GM12878 (cell line): ENCODE data around the gene CALHM3. TPM values are rescaled to one million over a fixed set of nuclear protein-coding genes. Genes with fewer than 3 reads are reported as not detected.
"Not testable (repeated sequence)": the region's sequence is repeated elsewhere in the genome, so short reads cannot be mapped to it uniquely, and the experiment has no call there.

Source experiments
- ATAC-seq: fragments of 200-7000 bp; cut with Tn5 transposase; 3 replicates; pipeline ENCODE4 v1.9.1; 2020; ENCODE audit warnings: mild to moderate bottlenecking, moderate library complexity
- BruUV-seq: library from RNA; stranded (reverse); fragments of 400-500 nt; replicated peaks from 2 replicates; lab custom pipeline; 2021; lab: Mats Ljungman, UMichigan
- CTCF ChIA-PET: fragments of 300-600 bp; sonication (Branson Sonifier 250); formaldehyde crosslinking; extraction: SDS; loops from one replicate; lab custom pipeline; 2021; ENCODE audit warnings: inconsistent platforms; lab: Yijun Ruan, JAX
- POLR2A ChIA-PET: fragments of 350-600 bp; formaldehyde crosslinking; extraction: SDS; loops from one replicate; lab custom pipeline; 2021; ENCODE audit warnings: inconsistent platforms; lab: Charles Lee
- RAD21 ChIA-PET: fragments of 300-600 bp; sonication (Branson Sonifier 250); formaldehyde crosslinking; loops from one replicate; lab custom pipeline; 2023; ENCODE audit warnings: antibody characterized with exemption; ENCODE audit not compliant: unreplicated experiment; lab: Charles Lee
- SMC1A ChIA-PET: fragments of 300-600 bp; sonication (Branson Sonifier 250); formaldehyde crosslinking; loops from one replicate; lab custom pipeline; 2023; ENCODE audit not compliant: unreplicated experiment, uncharacterized antibody; lab: Charles Lee
- DNase-seq: peaks from one replicate; pipeline ENCODE4 v3.0.0-alpha.2; 2011; ENCODE audit warnings: low read depth, low spot score
- FAIRE-seq: peaks from 3 replicates; lab custom pipeline; 2011; peaks lifted over from hg19 to GRCh38; lab: Jason Lieb, UNC
- H2AFZ ChIP-seq: 2 replicates; pipeline ENCODE4 v1.6.0; 2011; ENCODE audit warnings: low read depth, low read length, control low read depth; ENCODE audit not compliant: control insufficient read depth
- H3K27ac ChIP-seq: 2 replicates; pipeline ENCODE4 v1.5.1; 2011; ENCODE audit warnings: control low read depth; ENCODE audit not compliant: control insufficient read depth, insufficient read depth
- H3K27me3 ChIP-seq, 2 experiments: replicated peaks in 1 of 2; 2 replicates each; pipeline versions ENCODE4 v1.6.0 to v1.6.1; 2011; ENCODE audit warnings: low read length in 1 of 2; ENCODE audit not compliant: control insufficient read depth in 2 of 2, insufficient read depth in 2 of 2
- H3K36me3 ChIP-seq, 2 experiments: 2 replicates each; pipeline ENCODE4 v1.5.1; 2011; ENCODE audit warnings: low read length in 1 of 2; ENCODE audit not compliant: control insufficient read depth in 2 of 2, insufficient read depth in 2 of 2
- H3K4me1 ChIP-seq: 2 replicates; pipeline ENCODE4 v1.6.1; 2011; ENCODE audit warnings: mild to moderate bottlenecking, low read length, moderate library complexity, mixed read lengths; ENCODE audit not compliant: control insufficient read depth, insufficient read depth
- H3K4me2 ChIP-seq: 2 replicates; pipeline ENCODE4 v1.6.0; 2011; ENCODE audit warnings: control low read depth; ENCODE audit not compliant: control insufficient read depth, insufficient read depth
- H3K4me3 ChIP-seq: fragments of 200-600 bp; sonication (generic); 2 replicates; pipeline ENCODE4 v1.5.1; 2016
- H3K79me2 ChIP-seq: 2 replicates; pipeline ENCODE4 v1.6.0; 2011; ENCODE audit warnings: low read length; ENCODE audit not compliant: control insufficient read depth, insufficient read depth
- H3K9ac ChIP-seq: 2 replicates; pipeline ENCODE4 v1.8.0; 2011; ENCODE audit warnings: low read length, control low read depth, mixed read lengths; ENCODE audit not compliant: control insufficient read depth, insufficient read depth
- H3K9me3 ChIP-seq: replicated peaks from 3 replicates; pipeline ENCODE4 v1.5.1; 2011; ENCODE audit warnings: mild to moderate bottlenecking, low read length; ENCODE audit not compliant: control insufficient read depth, insufficient read depth
- H4K20me1 ChIP-seq: 2 replicates; pipeline ENCODE4 v1.6.0; 2011; ENCODE audit not compliant: control insufficient read depth, insufficient read depth
- EGR1 ChIP-seq, 2 experiments: IDR thresholded peaks; 1 replicate in 1 of 2; 2 replicates in 1 of 2; pipeline ENCODE4 v1.6.1; 2011 to 2012; ENCODE audit warnings: low read depth in 2 of 2, low read length in 2 of 2, borderline replicate concordance in 1 of 2, mild to moderate bottlenecking in 1 of 2, moderate library complexity in 1 of 2
- EZH2 ChIP-seq: IDR thresholded peaks from 2 replicates; pipeline ENCODE4 v1.6.1; 2012; ENCODE audit warnings: low read depth, mild to moderate bottlenecking, control low read depth, inconsistent platforms, low read length, borderline replicate concordance; ENCODE audit not compliant: control insufficient read depth
- MTA2 ChIP-seq: fragments of 450-650 bp; IDR thresholded peaks from 2 replicates; pipeline ENCODE4 v1.6.1; 2016; ENCODE audit warnings: low read depth, mild to moderate bottlenecking, moderate library complexity
- NFXL1 ChIP-seq: fragments of 450-650 bp; IDR thresholded peaks from 2 replicates; pipeline ENCODE4 v1.6.1; 2017; ENCODE audit warnings: antibody characterized with exemption, mild to moderate bottlenecking, borderline replicate concordance
- TCF7 ChIP-seq: IDR thresholded peaks from 2 replicates; pipeline ENCODE4 v1.6.1; 2014; ENCODE audit warnings: antibody characterized with exemption, borderline replicate concordance
- YBX1 ChIP-seq: fragments of 450-650 bp; IDR thresholded peaks from 2 replicates; pipeline ENCODE4 v1.6.1; 2016; ENCODE audit warnings: antibody characterized with exemption
- ZNF217 ChIP-seq: fragments of 450-650 bp; IDR thresholded peaks from 2 replicates; pipeline ENCODE4 v1.6.1; 2017; ENCODE audit warnings: antibody characterized with exemption, mild to moderate bottlenecking
- WGBS: methylation state at CpG from one replicate; pipeline ENCODE4 v1.1.6; 2016; ENCODE audit warnings: low lambda C conversion rate; ENCODE audit not compliant: insufficient replicate concordance, insufficient coverage; ENCODE audit errors: missing lambda C conversion rate; 5-methylcytosine and 5-hydroxymethylcytosine counted together
- in situ Hi-C: fragments of 300-500 bp; cut with MboI; formaldehyde crosslinking; loops from 9 replicates; pipeline ENCODE4 v1.14.3; 2018; ENCODE audit warnings: mixed read lengths
- intact Hi-C: fragments of 100-400 bp; cut with micrococcal nuclease; formaldehyde crosslinking; loops from one replicate; pipeline ENCODE4 v1.14.2; 2022; ENCODE audit not compliant: unreplicated experiment
- polyA plus RNA-seq, 11 experiments: library from polyadenylated mRNA; depleted of rRNA in 4 of 11; unstranded in 6 of 11; stranded (reverse) in 5 of 11; fragments of >200 nt; fragmentation: Nextera tagmentation in 4 of 11; fragmentation: Illumina TruSeq in 1 of 11; extraction: Ambion mirVana in 4 of 11; extraction: Trizol in 1 of 11; gene quantifications; 1 replicate in 1 of 11; 2 replicates in 10 of 11; pipeline versions ENCODE4 v1.2.1 to v1.2.3, GENCODE V29; 2011 to 2016; ENCODE audit warnings: inconsistent platforms in 2 of 11, missing spikeins in 2 of 11, low read depth in 1 of 11
- total RNA-seq, 4 experiments: library from RNA; depleted of rRNA in 3 of 4; stranded (reverse); fragments of >200 nt in 3 of 4; fragmentation: Illumina TruSeq in 1 of 4; extraction: Trizol in 1 of 4; gene quantifications; 2 replicates each; pipeline versions ENCODE4 v1.2.1 to v1.2.3, GENCODE V29; 2013 to 2021
- TF ChIP-seq, protein P1 (sequence below): fragments of 450-650 bp; IDR thresholded peaks from 2 replicates; pipeline ENCODE4 v1.6.1; 2017; ENCODE audit warnings: mild to moderate bottlenecking, moderate library complexity

The CALHM3 gene
- total and polyA plus RNA-seq, 10 of the 15 experiments (the other 5 are each of a cell fraction or from before 2014, with no cell fraction given), result 0.03 to 0.42 (median 0.11) TPM; not detected in 5

DNA sequence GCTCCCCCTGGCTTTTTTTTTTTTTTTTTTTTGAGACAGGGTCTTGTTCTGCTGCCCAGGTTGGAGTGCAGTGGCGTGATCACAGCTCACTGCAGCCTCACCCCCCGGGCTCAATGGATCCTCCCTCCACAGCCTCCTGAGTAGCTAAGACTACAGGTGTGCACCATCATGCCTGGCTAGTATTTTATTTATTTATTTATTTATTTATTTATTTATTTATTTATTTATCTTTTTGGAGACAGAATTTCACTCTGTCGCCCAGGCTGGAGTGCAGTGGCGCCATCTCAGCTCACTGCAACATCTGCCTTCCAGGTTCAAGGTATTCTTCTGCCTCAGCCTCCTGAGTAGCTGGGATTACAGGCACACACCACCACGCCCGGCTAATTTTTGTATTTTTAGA, 24.7 kb upstream of the CALHM3 start:
- CTCF ChIA-PET, result interaction anchor here (1.3 to 2.1 kb wide), 5 partner anchors 12 to 89 kb away, joined by 3 to 11 read pairs (median 6); no protein-coding TSS in a partner anchor
- SMC1A ChIA-PET, result interaction anchor here (1.2 to 1.7 kb wide), 4 partner anchors 9 to 18 kb away, joined by 3 to 7 read pairs (median 4); no protein-coding TSS in a partner anchor
- in situ Hi-C loops, BruUV-seq, ATAC-seq, H3K27me3 ChIP-seq, H3K9ac ChIP-seq, H2AFZ ChIP-seq, H3K4me2 ChIP-seq, H3K9me3 ChIP-seq, H3K4me3 ChIP-seq, FAIRE-seq, H3K79me2 ChIP-seq, RAD21 ChIA-PET, H4K20me1 ChIP-seq, DNase-seq, H3K36me3 ChIP-seq, H3K4me1 ChIP-seq, H3K27ac ChIP-seq: not testable (repeated sequence)
- intact Hi-C loops, result loop anchor here (5.0 kb wide), 1 partner anchor 89 kb away; no protein-coding TSS in a partner anchor
- 22% methylated on average over 6 of the region's 6 CpGs for WGBS
- POLR2A ChIA-PET, result interaction anchor here (0.7 kb wide), 1 partner anchor 36 kb away, joined by 4 read pairs; no protein-coding TSS in a partner anchor

DNA sequence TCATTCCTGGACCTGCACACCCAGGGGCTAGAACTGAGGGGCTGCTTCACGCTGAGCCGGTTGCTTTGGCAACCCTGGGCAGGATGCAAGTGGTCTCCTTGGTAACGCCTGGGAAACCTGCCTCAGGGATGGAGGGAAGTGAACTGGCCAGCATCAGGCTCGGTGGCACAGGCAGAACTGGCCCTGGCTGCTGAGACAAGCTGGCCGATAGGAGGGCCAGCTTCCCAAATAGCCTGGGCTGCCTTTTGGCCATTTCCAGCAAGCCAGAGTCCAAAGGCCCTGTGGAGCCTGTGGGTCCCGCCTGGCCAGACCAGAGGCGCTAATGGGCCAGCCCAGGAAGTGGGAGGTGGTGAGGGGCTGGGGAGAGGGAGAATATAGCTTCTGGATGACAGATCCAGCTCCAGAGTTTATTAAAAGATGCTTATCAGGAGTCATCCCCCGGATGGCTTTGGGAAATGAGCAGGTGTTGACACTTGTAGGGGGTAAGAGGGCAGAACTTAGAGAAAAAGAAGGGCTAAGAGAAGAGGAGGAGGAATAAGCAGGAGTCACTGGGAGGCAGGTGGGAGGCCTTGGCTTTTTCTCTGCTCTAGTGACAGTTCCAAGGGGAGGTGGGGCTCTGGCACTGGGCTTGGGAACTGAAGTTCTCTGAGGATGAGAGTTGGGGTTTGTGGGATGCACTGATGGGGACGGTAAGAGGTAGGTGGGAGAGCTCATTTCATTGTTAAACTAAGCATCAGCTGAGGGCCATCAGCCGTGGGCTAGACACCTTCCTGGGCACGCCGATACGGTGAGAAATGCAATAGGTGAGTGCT, 24.0 kb upstream of the CALHM3 start:
- Histone ChIP-seq H3K4me2 (no peak overlapping the region), H3K4me1 (peaks cover 6% of the 10 kb centered on the region), H3K27ac (no peak overlapping the region), H3K9me3 (no peaks in the 10 kb centered on the region), H3K79me2 (no peaks in the 10 kb centered on the region), H3K4me3 (no peak overlapping the region), H3K27me3 (peaks cover 0 to 3% of the 10 kb centered on the region in 2 experiments; a peak in 2 of 4 replicates), H3K9ac (no peak overlapping the region), H3K36me3 (no peaks in the 10 kb centered on the region), H4K20me1 (no peaks in the 10 kb centered on the region), H2AFZ (no peak overlapping the region)
- 52% methylated on average over 13 of the region's 13 CpGs for WGBS
- CTCF ChIA-PET, result interaction anchor here (1.3 to 2.1 kb wide), 6 partner anchors 12 to 90 kb away, joined by 3 to 11 read pairs (median 5); no protein-coding TSS in a partner anchor
- in situ Hi-C loops, result no loop called here
- SMC1A ChIA-PET, result interaction anchor here (1.2 to 1.7 kb wide), 3 partner anchors 10 to 17 kb away, joined by 3 to 7 read pairs (median 4); no protein-coding TSS in a partner anchor
- intact Hi-C loops, result loop anchor here (5.0 kb wide), 1 partner anchor 89 kb away; no protein-coding TSS in a partner anchor
- DNase-seq (no peak), ATAC-seq (no peak), FAIRE-seq (no peak)
- POLR2A ChIA-PET, result interaction anchor here (0.7 kb wide), 1 partner anchor 37 kb away, joined by 4 read pairs; no protein-coding TSS in a partner anchor
- BruUV-seq, result no TSS peak
- RAD21 ChIA-PET, result interaction anchor here (0.7 kb wide), 1 partner anchor 10 kb away, joined by 3 read pairs; no protein-coding TSS in a partner anchor
- no peak for TF ChIP-seq TCF7
- TF ChIP-seq ZNF217, result no peak
- TF ChIP-seq EZH2, result no peak
- TF ChIP-seq, protein P1, sequence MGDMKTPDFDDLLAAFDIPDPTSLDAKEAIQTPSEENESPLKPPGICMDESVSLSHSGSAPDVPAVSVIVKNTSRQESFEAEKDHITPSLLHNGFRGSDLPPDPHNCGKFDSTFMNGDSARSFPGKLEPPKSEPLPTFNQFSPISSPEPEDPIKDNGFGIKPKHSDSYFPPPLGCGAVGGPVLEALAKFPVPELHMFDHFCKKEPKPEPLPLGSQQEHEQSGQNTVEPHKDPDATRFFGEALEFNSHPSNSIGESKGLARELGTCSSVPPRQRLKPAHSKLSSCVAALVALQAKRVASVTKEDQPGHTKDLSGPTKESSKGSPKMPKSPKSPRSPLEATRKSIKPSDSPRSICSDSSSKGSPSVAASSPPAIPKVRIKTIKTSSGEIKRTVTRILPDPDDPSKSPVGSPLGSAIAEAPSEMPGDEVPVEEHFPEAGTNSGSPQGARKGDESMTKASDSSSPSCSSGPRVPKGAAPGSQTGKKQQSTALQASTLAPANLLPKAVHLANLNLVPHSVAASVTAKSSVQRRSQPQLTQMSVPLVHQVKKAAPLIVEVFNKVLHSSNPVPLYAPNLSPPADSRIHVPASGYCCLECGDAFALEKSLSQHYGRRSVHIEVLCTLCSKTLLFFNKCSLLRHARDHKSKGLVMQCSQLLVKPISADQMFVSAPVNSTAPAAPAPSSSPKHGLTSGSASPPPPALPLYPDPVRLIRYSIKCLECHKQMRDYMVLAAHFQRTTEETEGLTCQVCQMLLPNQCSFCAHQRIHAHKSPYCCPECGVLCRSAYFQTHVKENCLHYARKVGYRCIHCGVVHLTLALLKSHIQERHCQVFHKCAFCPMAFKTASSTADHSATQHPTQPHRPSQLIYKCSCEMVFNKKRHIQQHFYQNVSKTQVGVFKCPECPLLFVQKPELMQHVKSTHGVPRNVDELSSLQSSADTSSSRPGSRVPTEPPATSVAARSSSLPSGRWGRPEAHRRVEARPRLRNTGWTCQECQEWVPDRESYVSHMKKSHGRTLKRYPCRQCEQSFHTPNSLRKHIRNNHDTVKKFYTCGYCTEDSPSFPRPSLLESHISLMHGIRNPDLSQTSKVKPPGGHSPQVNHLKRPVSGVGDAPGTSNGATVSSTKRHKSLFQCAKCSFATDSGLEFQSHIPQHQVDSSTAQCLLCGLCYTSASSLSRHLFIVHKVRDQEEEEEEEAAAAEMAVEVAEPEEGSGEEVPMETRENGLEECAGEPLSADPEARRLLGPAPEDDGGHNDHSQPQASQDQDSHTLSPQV, result no peak
- TF ChIP-seq YBX1, result no peak
- TF ChIP-seq EGR1 (IDR thresholded peaks at IDR 0.05; ENCODE audit: borderline replicate concordance in 1 of 2, low read depth in 2 of 2, low read length in 2 of 2), result no peak
- TF ChIP-seq MTA2, result no peak
- TF ChIP-seq NFXL1, result no peak
